C4-2B (cell line): ENCODE measurements around the gene MIPOL1.

Experiments
- H3K27ac ChIP-seq: fragments of 450-650 bp; 2 replicates; pipeline ENCODE4 v1.5.1; 2017
- ZFX ChIP-seq: fragments of 450-650 bp; IDR thresholded peaks from 2 replicates; pipeline ENCODE4 v1.6.1; 2017
- TF ChIP-seq, protein P1 (sequence below): fragments of 450-650 bp; conservative IDR thresholded peaks from 2 replicates; pipeline ENCODE4 v1.5.1; 2017; ENCODE audit warnings: mild to moderate bottlenecking

MIPOL1 gene

DNA sequence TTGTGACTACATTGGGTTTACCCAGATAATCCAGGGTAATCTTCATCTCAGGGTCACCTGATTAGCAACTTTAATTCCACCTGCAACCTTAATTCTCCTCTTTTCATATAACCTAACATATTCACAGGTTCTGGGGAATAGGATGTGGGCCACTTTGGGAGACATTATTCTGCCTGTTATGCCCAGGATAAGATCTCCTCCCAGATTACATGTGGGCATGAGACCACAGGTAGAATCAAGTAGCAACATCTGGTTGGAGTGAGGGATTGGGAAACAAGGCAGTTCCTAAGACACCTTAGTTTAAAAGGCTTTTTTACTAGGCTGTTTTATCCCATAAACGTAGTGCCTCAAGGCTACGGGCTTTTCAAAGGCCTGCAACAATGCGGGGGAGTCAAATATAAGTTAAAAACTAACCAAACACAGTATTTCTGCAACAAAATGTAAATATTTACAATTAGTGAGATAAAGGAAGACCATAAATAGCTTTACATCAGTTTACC, 215.8 kb downstream of the MIPOL1 start:
- TF ChIP-seq ZFX, result no peak
- TF ChIP-seq, protein P1, sequence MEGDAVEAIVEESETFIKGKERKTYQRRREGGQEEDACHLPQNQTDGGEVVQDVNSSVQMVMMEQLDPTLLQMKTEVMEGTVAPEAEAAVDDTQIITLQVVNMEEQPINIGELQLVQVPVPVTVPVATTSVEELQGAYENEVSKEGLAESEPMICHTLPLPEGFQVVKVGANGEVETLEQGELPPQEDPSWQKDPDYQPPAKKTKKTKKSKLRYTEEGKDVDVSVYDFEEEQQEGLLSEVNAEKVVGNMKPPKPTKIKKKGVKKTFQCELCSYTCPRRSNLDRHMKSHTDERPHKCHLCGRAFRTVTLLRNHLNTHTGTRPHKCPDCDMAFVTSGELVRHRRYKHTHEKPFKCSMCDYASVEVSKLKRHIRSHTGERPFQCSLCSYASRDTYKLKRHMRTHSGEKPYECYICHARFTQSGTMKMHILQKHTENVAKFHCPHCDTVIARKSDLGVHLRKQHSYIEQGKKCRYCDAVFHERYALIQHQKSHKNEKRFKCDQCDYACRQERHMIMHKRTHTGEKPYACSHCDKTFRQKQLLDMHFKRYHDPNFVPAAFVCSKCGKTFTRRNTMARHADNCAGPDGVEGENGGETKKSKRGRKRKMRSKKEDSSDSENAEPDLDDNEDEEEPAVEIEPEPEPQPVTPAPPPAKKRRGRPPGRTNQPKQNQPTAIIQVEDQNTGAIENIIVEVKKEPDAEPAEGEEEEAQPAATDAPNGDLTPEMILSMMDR, result no peak
- H3K27ac ChIP-seq, result peak overlapping the region; percentile 68; the same call in 1 of the 2 replicates

DNA sequence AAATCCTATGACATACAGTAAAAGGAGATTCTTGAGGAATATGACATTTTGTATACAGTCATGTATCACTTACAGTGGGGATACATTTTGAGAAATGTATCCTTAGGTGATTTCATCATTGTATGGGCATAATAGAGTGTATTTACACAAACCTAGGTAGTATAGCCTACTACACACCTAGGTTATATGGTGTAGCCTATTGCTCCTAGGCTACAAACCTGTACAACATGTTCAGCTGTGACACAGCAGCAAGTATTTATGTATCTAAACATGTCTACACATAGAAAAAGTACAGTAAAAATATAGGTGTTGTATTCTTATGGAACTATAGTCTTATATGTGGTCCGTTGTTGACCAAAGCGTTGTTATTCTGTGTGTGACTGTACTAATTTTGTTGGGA, 218.5 kb downstream of the MIPOL1 start:
- no peak overlapping the region for H3K27ac ChIP-seq
- TF ChIP-seq, protein P1, result no peak

DNA sequence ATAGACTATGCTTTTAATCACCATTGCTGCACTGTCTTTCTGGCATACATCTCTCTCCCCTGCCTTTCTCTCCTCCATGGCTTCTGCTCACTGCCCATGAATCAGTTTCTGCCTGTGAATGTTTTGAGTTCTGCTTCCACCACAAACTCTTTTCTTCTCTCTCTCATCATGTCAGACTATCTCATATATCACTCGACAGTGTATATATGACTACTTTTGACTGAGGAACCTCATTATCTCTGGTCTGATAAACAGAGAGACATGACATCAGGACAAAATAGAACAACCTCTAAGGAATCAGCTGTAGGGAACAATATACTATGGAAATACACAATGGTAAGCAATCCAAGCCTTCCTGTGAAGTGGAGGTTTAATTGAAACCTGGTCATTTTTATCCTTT, 219.4 kb downstream of the MIPOL1 start:
- TF ChIP-seq, protein P1, result no peak
- no peak for TF ChIP-seq ZFX
- peak overlapping the region; percentile 94; the same call in 1 of the 2 replicates for H3K27ac ChIP-seq

DNA sequence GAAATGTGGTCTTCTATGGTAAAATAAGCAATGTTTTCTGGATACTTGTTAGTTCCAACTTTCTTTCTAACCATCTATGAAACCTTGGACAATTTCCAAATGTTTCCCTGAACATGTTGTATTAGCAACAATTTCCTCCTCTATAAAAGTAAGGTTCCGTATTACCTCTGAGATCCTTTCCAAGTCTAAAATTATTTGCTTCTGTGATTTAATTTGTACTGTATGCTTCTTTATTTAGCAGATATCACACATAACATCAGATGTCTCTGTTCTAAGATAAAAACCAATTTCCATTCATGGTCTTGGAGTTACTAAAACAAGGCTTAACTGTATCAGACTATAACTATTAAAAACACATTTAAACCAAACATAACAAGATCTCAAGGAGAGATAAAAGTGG, 220.1 kb downstream of the MIPOL1 start:
- TF ChIP-seq, protein P1, result no peak
- no peak for TF ChIP-seq ZFX
- H3K27ac ChIP-seq, result no peak overlapping the region

DNA sequence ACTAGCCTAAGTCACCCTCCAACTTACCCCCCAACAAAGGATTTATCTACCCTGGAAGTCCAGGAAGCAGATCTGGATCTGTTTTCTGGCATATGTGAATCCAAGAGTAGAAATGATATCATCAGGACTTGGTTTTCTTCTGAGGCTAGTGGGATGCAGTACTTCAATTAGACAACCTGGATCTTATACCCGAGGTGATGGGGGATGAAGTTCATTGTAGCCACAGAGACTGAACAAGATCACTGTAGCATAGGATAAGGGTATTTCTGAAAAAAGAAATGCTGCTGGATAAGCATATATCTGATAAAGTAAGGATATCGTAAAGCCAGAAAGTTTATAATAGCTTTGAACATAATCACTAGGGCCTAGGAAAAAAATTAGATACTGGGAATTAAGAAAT, 222.9 kb downstream of the MIPOL1 start:
- H3K27ac ChIP-seq, result peak overlapping the region; percentile 42; the same call in 1 of the 2 replicates
- no peak for TF ChIP-seq ZFX
- TF ChIP-seq, protein P1, result no peak

DNA sequence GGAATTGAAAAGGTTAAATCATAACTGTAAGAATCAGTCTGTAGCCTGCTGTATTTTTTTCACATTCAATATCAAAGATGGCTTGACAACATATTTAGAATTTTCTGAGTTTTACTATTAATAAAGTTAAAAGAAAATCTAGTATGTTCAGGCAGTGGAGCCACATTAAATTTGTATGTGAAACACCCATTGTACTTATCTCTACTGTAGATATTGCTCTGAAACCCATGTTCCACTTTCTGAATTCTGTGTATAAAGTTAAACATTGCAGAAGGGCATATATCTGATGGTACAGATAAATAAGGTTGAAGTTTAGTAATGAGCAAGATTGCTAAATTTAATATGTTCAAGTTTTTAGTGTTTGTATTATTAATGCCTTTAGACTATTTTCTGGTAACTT, 224.6 kb downstream of the MIPOL1 start:
- no peak overlapping the region for H3K27ac ChIP-seq
- TF ChIP-seq, protein P1, result no peak
- no peak for TF ChIP-seq ZFX

DNA sequence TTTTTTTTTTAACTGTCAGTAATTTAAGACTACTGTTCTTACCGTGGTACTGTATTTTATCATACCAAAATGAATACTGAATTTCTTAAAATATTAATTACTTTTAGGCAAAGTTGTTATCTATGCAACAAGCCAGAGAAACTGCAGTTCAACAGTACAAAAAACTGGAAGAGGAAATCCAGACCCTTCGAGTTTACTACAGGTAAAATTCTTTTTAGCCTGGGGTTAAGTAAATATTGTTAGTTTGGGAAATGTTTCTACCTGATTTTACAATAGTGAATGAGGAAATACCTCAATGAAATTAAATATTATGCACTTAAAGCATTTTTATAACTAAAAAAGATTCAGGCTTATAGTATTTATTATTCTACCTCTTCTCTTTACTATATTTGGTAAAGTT, 225.0 kb downstream of the MIPOL1 start:
- H3K27ac ChIP-seq, result no peak overlapping the region
- TF ChIP-seq, protein P1, result no peak
- no peak for TF ChIP-seq ZFX
